ENCODE data around the gene CLDN19.

The CLDN19 gene

DNA sequence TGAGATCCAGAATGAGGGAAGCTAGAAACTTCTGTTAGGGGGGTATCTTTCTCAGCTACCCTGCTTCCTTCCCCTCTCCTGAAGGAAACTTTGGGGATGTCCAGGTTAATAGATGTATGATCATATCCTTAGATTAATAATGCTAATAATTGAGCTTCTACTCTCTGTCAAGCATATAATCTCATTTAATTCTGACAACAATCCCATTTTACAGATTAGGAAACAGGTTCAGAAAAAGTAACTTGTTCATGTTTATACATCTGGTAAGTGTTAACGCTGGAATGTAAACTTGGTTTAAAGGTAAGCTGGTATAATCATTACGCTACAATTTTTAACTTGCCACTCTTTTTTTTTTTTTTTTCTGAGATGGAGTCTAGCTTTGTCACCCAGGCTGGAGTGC is 43.1 kb upstream of the CLDN19 start:
- TF ChIP-seq FOXP2 (optimal IDR thresholded peaks at IDR 0.05; ENCODE audit: borderline replicate concordance, extremely low read depth, extremely low read length, insufficient read depth) (no peak), TAF1 (IDR thresholded peaks at IDR 0.05; ENCODE audit: borderline replicate concordance, insufficient read depth, low read length) (no peak), POLR2AphosphoS5 (IDR thresholded peaks at IDR 0.05; ENCODE audit: low read depth, low read length) (no peak), SIN3A (IDR thresholded peaks at IDR 0.05; ENCODE audit: borderline replicate concordance, insufficient read depth, low read length) (no peak)
- TF ChIP-seq, protein P1, sequence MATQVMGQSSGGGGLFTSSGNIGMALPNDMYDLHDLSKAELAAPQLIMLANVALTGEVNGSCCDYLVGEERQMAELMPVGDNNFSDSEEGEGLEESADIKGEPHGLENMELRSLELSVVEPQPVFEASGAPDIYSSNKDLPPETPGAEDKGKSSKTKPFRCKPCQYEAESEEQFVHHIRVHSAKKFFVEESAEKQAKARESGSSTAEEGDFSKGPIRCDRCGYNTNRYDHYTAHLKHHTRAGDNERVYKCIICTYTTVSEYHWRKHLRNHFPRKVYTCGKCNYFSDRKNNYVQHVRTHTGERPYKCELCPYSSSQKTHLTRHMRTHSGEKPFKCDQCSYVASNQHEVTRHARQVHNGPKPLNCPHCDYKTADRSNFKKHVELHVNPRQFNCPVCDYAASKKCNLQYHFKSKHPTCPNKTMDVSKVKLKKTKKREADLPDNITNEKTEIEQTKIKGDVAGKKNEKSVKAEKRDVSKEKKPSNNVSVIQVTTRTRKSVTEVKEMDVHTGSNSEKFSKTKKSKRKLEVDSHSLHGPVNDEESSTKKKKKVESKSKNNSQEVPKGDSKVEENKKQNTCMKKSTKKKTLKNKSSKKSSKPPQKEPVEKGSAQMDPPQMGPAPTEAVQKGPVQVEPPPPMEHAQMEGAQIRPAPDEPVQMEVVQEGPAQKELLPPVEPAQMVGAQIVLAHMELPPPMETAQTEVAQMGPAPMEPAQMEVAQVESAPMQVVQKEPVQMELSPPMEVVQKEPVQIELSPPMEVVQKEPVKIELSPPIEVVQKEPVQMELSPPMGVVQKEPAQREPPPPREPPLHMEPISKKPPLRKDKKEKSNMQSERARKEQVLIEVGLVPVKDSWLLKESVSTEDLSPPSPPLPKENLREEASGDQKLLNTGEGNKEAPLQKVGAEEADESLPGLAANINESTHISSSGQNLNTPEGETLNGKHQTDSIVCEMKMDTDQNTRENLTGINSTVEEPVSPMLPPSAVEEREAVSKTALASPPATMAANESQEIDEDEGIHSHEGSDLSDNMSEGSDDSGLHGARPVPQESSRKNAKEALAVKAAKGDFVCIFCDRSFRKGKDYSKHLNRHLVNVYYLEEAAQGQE (IDR thresholded peaks at IDR 0.05; ENCODE audit: insufficient read depth in 1 of 2, low read depth in 2 of 2, low read length in 2 of 2), result no peak

- TF ChIP-seq POLR2AphosphoS5 (IDR thresholded peaks at IDR 0.05; ENCODE audit: low read depth, low read length), result no peak
- TF ChIP-seq FOXP2 (optimal IDR thresholded peaks at IDR 0.05; ENCODE audit: borderline replicate concordance, extremely low read depth, extremely low read length, insufficient read depth), result no peak
- no peak for TF ChIP-seq SIN3A (IDR thresholded peaks at IDR 0.05; ENCODE audit: borderline replicate concordance, insufficient read depth, low read length)
- no peak for TF ChIP-seq TAF1 (IDR thresholded peaks at IDR 0.05; ENCODE audit: borderline replicate concordance, insufficient read depth, low read length)
- TF ChIP-seq, protein P1 (IDR thresholded peaks at IDR 0.05; ENCODE audit: insufficient read depth in 1 of 2, low read depth in 2 of 2, low read length in 2 of 2), result no peak
These were observed 40.1 kb upstream of the CLDN19 start for GRCh38 chr1:42780176-42780575.

- no peak for TF ChIP-seq POLR2AphosphoS5 (IDR thresholded peaks at IDR 0.05; ENCODE audit: low read depth, low read length)
- TF ChIP-seq SIN3A (IDR thresholded peaks at IDR 0.05; ENCODE audit: borderline replicate concordance, insufficient read depth, low read length), result no peak
- no peak for TF ChIP-seq TAF1 (IDR thresholded peaks at IDR 0.05; ENCODE audit: borderline replicate concordance, insufficient read depth, low read length)
- TF ChIP-seq, protein P1 (IDR thresholded peaks at IDR 0.05; ENCODE audit: insufficient read depth in 1 of 2, low read depth in 2 of 2, low read length in 2 of 2), result no peak
- no peak for TF ChIP-seq FOXP2 (optimal IDR thresholded peaks at IDR 0.05; ENCODE audit: borderline replicate concordance, extremely low read depth, extremely low read length, insufficient read depth)
These were observed 39.7 kb upstream of the CLDN19 start for GRCh38 chr1:42779725-42780124.

GRCh38 chr1:42777852-42778251 is 37.8 kb upstream of the CLDN19 start:
- TF ChIP-seq SIN3A (IDR thresholded peaks at IDR 0.05; ENCODE audit: borderline replicate concordance, insufficient read depth, low read length) (no peak), FOXP2 (optimal IDR thresholded peaks at IDR 0.05; ENCODE audit: borderline replicate concordance, extremely low read depth, extremely low read length, insufficient read depth) (no peak), TAF1 (IDR thresholded peaks at IDR 0.05; ENCODE audit: borderline replicate concordance, insufficient read depth, low read length) (no peak), POLR2AphosphoS5 (IDR thresholded peaks at IDR 0.05; ENCODE audit: low read depth, low read length) (no peak)
- TF ChIP-seq, protein P1 (IDR thresholded peaks at IDR 0.05; ENCODE audit: insufficient read depth in 1 of 2, low read depth in 2 of 2, low read length in 2 of 2), result no peak

GRCh38 chr1:42776502-42776901 is 36.5 kb upstream of the CLDN19 start:
- TF ChIP-seq TAF1 (IDR thresholded peaks at IDR 0.05; ENCODE audit: borderline replicate concordance, insufficient read depth, low read length) (no peak), POLR2AphosphoS5 (IDR thresholded peaks at IDR 0.05; ENCODE audit: low read depth, low read length) (no peak), SIN3A (IDR thresholded peaks at IDR 0.05; ENCODE audit: borderline replicate concordance, insufficient read depth, low read length) (no peak), FOXP2 (optimal IDR thresholded peaks at IDR 0.05; ENCODE audit: borderline replicate concordance, extremely low read depth, extremely low read length, insufficient read depth) (no peak)
- TF ChIP-seq, protein P1 (IDR thresholded peaks at IDR 0.05; ENCODE audit: insufficient read depth in 1 of 2, low read depth in 2 of 2, low read length in 2 of 2), result no peak
